HepG2 (cell line): ENCODE results near the gene ZMIZ1. TPM values are rescaled to one million over a fixed set of nuclear protein-coding genes. Genes with fewer than 3 reads are reported as not detected.

Experiments used
- HDAC6 ChIP-seq: fragments of 200-600 bp; sonication (generic); IDR thresholded peaks from 2 replicates; pipeline ENCODE4 v1.7.0; 2017; ENCODE audit warnings: mild to moderate bottlenecking, antibody characterized with exemption, low read length, low read depth
- HOXD1 ChIP-seq: sonication (generic); formaldehyde crosslinking; IDR thresholded peaks from 2 replicates; pipeline ENCODE4 v1.5.0; 2020; ENCODE audit warnings: missing genetic modification reagents
- NR3C1 ChIP-seq: sonication (generic); formaldehyde crosslinking; IDR thresholded peaks from 2 replicates; pipeline ENCODE4 v1.4.0; 2020; ENCODE audit warnings: missing genetic modification reagents
- PHF5A ChIP-seq: IDR thresholded peaks from one replicate; pipeline ENCODE4 v1.6.1; 2018; ENCODE audit warnings: low read depth, missing genetic modification reagents; ENCODE audit not compliant: unreplicated experiment
- SRSF9 ChIP-seq: fragments of 200-400 bp; formaldehyde crosslinking; IDR thresholded peaks from 2 replicates; pipeline ENCODE4 v1.6.1; 2018; ENCODE audit warnings: borderline replicate concordance, mild to moderate bottlenecking, low read depth, low read length; ENCODE audit not compliant: insufficient read depth, poor library complexity, severe bottlenecking
- ZNF329 ChIP-seq: sonication (generic); formaldehyde crosslinking; IDR thresholded peaks from 2 replicates; pipeline ENCODE4 v1.9.0; 2021; ENCODE audit warnings: low read depth, mild to moderate bottlenecking, missing genetic modification reagents
- ZNF432 ChIP-seq: sonication (generic); formaldehyde crosslinking; IDR thresholded peaks from 2 replicates; pipeline ENCODE4 v1.5.0; 2020; ENCODE audit warnings: missing genetic modification reagents, mild to moderate bottlenecking, borderline replicate concordance
- ZNF781 ChIP-seq: sonication (generic); formaldehyde crosslinking; IDR thresholded peaks from 2 replicates; pipeline ENCODE4 v1.5.1; 2020; ENCODE audit warnings: borderline replicate concordance, mild to moderate bottlenecking, missing genetic modification reagents; ENCODE audit errors: not compliant biosample characterization
- polyA plus RNA-seq, 8 experiments: library from polyadenylated mRNA; depleted of rRNA in 3 of 8; stranded (reverse) in 7 of 8; unstranded in 1 of 8; fragments of >200 nt; fragmentation: Illumina TruSeq in 4 of 8; extraction: Trizol in 4 of 8; gene quantifications; 2 replicates each; pipeline versions ENCODE4 v1.2.1 to v1.2.3, GENCODE V29; 2011 to 2016; ENCODE audit warnings: low read depth in 4 of 8, missing spikeins in 1 of 8, mixed read lengths in 1 of 8; ENCODE audit not compliant: insufficient read depth in 1 of 8
- total RNA-seq, 5 experiments: library from RNA; depleted of rRNA; stranded (reverse); fragments of >200 nt; fragmentation: Illumina TruSeq; extraction: Trizol; gene quantifications; 2 replicates each; pipeline ENCODE4 v1.2.3, GENCODE V29; 2016; ENCODE audit warnings: low read depth in 1 of 5
- TF ChIP-seq, protein P1 (sequence below): sonication (generic); formaldehyde crosslinking; conservative IDR thresholded peaks from 2 replicates; pipeline ENCODE4 v1.5.0; 2020; ENCODE audit warnings: missing genetic modification reagents
- TF ChIP-seq, protein P2 (sequence below): sonication (generic); formaldehyde crosslinking; IDR thresholded peaks from 2 replicates; pipeline ENCODE4 v1.4.0; 2020; ENCODE audit warnings: missing genetic modification reagents
- TF ChIP-seq, protein P3 (sequence below): sonication (generic); formaldehyde crosslinking; IDR thresholded peaks from 2 replicates; pipeline ENCODE4 v1.4.0; 2020; ENCODE audit warnings: missing genetic modification reagents
- TF ChIP-seq, protein P4 (sequence below): sonication (generic); formaldehyde crosslinking; IDR thresholded peaks from 2 replicates; pipeline ENCODE4 v1.4.0; 2020; ENCODE audit warnings: missing genetic modification reagents, borderline replicate concordance
- TF ChIP-seq, protein P5 (sequence below): IDR thresholded peaks from 2 replicates; pipeline ENCODE4 v1.6.1; 2016; ENCODE audit warnings: low read depth
- TF ChIP-seq, protein P6 (sequence below): sonication (generic); formaldehyde crosslinking; IDR thresholded peaks from 2 replicates; pipeline ENCODE4 v1.5.0; 2020; ENCODE audit warnings: missing genetic modification reagents, mild to moderate bottlenecking, borderline replicate concordance

ZMIZ1 gene
- total and polyA plus RNA-seq, 2 of the 13 experiments (the other 11 are each of a cell fraction or from before 2014, with no cell fraction given): 5.3 to 10.2 TPM

DNA sequence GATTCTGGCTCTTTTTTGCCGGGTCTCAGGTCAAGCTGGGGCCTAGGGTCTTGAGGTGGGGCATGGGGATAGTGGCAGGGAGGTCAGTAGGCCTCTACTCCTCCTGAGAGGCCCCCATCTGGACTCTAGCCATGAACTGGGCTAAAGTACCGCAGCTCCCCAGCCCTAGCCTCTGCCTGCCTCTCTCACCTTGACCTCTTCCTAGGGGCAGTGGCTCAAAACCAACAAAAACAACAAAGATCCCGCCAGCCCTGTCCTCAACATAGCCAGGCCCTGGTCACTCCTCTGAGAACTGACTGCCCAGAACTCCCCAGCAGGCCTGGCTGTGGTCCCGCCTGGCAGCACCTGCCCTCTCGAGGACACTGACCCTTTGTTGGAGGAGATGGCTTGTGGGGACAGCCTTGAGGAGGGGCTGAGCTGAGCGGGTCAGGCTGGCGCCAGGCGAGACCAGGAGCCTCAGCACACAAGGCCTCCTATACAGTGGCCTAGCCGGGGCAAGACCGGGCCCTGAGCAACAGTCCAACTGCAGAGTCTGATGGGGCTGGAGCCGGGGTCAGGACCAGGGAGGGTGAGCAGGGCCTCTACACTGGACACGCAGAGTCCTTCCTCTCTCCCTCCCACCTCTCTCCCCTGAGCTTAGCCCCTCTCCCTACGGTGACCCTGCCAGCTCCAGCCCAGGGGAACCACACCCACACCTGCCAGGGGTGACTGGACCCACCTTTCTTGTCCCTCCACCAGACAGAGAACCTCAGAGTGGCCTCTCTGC is 266.9 kb downstream of the ZMIZ1 start (continued):
- TF ChIP-seq, protein P1, sequence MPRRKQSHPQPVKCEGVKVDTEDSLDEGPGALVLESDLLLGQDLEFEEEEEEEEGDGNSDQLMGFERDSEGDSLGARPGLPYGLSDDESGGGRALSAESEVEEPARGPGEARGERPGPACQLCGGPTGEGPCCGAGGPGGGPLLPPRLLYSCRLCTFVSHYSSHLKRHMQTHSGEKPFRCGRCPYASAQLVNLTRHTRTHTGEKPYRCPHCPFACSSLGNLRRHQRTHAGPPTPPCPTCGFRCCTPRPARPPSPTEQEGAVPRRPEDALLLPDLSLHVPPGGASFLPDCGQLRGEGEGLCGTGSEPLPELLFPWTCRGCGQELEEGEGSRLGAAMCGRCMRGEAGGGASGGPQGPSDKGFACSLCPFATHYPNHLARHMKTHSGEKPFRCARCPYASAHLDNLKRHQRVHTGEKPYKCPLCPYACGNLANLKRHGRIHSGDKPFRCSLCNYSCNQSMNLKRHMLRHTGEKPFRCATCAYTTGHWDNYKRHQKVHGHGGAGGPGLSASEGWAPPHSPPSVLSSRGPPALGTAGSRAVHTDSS (CRISPR knock-in tag): no peak
- TF ChIP-seq NR3C1 (CRISPR knock-in tag) (no peak), ZNF432 (CRISPR knock-in tag) (no peak), SRSF9 (no peak), HOXD1 (CRISPR knock-in tag) (no peak; the same call in 1 of the 2 replicates), HDAC6 (no peak), ZNF781 (CRISPR knock-in tag) (no peak), PHF5A (peak; percentile 91), ZNF329 (0 out of 2 replicates have a peak, but pooled peaks have one; percentile 50)
- TF ChIP-seq, protein P2, sequence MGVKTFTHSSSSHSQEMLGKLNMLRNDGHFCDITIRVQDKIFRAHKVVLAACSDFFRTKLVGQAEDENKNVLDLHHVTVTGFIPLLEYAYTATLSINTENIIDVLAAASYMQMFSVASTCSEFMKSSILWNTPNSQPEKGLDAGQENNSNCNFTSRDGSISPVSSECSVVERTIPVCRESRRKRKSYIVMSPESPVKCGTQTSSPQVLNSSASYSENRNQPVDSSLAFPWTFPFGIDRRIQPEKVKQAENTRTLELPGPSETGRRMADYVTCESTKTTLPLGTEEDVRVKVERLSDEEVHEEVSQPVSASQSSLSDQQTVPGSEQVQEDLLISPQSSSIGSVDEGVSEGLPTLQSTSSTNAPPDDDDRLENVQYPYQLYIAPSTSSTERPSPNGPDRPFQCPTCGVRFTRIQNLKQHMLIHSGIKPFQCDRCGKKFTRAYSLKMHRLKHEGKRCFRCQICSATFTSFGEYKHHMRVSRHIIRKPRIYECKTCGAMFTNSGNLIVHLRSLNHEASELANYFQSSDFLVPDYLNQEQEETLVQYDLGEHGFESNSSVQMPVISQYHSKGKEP (CRISPR knock-in tag): 0 out of 2 replicates have a peak, but pooled peaks have one; percentile 30
- TF ChIP-seq, protein P3, sequence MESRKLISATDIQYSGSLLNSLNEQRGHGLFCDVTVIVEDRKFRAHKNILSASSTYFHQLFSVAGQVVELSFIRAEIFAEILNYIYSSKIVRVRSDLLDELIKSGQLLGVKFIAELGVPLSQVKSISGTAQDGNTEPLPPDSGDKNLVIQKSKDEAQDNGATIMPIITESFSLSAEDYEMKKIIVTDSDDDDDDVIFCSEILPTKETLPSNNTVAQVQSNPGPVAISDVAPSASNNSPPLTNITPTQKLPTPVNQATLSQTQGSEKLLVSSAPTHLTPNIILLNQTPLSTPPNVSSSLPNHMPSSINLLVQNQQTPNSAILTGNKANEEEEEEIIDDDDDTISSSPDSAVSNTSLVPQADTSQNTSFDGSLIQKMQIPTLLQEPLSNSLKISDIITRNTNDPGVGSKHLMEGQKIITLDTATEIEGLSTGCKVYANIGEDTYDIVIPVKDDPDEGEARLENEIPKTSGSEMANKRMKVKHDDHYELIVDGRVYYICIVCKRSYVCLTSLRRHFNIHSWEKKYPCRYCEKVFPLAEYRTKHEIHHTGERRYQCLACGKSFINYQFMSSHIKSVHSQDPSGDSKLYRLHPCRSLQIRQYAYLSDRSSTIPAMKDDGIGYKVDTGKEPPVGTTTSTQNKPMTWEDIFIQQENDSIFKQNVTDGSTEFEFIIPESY (CRISPR knock-in tag): peak; percentile 62; the same call in 1 of the 2 replicates
- TF ChIP-seq, protein P4, sequence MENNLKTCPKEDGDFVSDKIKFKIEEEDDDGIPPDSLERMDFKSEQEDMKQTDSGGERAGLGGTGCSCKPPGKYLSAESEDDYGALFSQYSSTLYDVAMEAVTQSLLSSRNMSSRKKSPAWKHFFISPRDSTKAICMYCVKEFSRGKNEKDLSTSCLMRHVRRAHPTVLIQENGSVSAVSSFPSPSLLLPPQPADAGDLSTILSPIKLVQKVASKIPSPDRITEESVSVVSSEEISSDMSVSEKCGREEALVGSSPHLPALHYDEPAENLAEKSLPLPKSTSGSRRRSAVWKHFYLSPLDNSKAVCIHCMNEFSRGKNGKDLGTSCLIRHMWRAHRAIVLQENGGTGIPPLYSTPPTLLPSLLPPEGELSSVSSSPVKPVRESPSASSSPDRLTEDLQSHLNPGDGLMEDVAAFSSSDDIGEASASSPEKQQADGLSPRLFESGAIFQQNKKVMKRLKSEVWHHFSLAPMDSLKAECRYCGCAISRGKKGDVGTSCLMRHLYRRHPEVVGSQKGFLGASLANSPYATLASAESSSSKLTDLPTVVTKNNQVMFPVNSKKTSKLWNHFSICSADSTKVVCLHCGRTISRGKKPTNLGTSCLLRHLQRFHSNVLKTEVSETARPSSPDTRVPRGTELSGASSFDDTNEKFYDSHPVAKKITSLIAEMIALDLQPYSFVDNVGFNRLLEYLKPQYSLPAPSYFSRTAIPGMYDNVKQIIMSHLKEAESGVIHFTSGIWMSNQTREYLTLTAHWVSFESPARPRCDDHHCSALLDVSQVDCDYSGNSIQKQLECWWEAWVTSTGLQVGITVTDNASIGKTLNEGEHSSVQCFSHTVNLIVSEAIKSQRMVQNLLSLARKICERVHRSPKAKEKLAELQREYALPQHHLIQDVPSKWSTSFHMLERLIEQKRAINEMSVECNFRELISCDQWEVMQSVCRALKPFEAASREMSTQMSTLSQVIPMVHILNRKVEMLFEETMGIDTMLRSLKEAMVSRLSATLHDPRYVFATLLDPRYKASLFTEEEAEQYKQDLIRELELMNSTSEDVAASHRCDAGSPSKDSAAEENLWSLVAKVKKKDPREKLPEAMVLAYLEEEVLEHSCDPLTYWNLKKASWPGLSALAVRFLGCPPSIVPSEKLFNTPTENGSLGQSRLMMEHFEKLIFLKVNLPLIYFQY (CRISPR knock-in tag): peak; percentile 98
- TF ChIP-seq, protein P5, sequence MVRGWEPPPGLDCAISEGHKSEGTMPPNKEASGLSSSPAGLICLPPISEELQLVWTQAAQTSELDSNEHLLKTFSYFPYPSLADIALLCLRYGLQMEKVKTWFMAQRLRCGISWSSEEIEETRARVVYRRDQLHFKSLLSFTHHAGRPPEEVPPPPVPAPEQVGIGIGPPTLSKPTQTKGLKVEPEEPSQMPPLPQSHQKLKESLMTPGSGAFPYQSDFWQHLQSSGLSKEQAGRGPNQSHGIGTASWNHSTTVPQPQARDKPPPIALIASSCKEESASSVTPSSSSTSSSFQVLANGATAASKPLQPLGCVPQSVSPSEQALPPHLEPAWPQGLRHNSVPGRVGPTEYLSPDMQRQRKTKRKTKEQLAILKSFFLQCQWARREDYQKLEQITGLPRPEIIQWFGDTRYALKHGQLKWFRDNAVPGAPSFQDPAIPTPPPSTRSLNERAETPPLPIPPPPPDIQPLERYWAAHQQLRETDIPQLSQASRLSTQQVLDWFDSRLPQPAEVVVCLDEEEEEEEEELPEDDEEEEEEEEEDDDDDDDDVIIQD (CRISPR knock-in tag): peak; percentile 77; the same call in 1 of the 2 replicates
- TF ChIP-seq, protein P6, sequence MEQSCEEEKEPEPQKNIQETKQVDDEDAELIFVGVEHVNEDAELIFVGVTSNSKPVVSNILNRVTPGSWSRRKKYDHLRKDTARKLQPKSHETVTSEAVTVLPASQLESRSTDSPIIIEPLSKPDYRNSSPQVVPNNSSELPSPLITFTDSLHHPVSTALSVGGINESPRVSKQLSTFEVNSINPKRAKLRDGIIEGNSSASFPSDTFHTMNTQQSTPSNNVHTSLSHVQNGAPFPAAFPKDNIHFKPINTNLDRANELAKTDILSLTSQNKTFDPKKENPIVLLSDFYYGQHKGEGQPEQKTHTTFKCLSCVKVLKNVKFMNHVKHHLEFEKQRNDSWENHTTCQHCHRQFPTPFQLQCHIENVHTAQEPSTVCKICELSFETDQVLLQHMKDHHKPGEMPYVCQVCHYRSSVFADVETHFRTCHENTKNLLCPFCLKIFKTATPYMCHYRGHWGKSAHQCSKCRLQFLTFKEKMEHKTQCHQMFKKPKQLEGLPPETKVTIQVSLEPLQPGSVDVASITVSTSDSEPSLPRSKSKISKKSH (CRISPR knock-in tag): no peak; the same call in 1 of the 2 replicates
